DMS153 (cell line): ENCODE data around the gene JMJD1C.

Experiments
- DNase-seq: peaks from one replicate; lab custom pipeline; 2025; lab: John Stamatoyannopoulos, UW

Gene JMJD1C

DNA sequence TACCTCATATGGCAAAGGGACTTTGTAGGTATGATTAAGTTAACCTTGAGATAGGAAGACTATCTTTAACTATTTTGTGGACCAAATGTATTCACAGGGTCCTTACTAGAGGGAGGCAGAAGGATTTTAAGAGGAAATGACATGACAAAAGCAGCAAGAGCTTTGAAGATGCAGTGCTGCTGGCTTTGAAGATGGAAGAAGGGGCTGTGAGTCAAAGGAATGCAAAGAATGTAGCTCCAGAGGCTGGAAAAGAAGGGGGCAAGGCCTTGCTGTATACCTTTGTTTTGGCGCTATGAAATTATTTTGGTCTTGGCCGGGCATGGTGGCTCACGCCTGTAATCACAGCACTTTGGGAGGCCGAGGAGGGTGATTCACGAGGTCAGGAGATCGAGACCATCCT lies 335.9 kb downstream of the JMJD1C start:
- no peak for DNase-seq

DNA sequence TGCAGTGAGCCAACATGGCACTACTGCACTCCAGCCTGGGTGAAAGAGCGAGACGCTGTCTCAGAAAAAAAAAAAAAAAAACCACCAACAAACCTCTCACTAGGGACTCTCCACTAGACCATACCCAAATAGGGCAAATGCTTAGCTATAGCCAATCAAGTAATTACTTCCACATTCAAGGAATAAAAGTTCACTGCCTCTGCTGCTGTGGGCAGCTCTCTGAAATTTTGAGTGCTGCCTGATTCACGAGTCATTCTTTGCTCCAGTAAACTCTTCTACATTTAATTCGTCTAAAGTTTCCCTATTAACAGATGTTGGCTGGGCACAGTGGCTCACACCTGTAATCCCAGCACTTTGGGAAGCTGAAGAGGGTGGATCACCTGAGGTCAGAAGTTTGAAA lies 337.3 kb downstream of the JMJD1C start:
- DNase-seq, result no peak

DNA sequence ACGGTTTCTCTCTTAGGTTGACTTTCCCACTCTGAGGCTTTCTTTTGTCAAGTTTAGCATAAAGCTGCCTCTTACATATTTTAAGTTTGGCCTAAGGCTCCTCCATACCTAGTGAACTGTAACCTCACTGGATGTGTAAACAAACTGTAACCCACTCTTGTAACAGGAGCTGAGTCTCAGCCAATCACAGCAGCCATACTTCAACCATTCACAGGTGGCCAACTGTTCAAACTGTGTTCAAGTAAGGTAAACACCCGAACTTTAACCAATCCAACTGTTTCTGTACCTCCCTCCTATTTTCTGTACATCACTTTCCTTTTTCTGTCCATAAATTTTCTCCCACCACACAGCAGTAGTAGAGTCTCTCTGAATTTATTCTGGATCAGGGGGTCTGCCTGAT lies 340.3 kb downstream of the JMJD1C start:
- no peak for DNase-seq

DNA sequence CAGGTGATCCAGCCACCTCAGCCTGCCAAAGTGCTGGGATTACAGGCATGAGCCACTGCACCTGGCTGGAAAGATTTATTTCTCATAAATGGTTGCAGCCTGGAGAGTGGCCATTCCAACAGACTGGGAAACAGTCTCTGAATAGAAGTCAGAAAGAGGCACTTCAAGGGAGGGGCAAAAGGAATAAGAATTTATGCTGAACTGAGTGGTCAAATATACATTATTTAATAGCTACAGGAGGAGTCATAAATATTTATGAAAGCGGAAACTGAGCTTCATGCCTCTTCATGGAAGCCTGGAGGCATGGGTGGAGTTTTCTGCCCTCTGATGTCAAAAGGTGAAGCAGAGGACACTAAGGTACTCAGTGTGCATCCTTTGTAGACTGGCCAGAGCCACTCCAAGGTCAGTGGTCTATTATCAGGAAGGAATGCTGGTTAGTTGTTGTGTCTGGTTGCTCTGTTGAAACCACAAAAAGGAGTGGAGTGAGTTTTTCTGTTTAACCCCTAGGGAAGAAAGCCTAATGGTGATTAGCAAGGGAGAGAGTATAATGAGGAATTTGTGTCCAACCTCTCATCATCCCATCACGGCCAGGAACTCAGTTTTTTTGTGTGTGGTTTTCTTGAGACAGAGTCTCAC lies 341.9 kb downstream of the JMJD1C start:
- no peak for DNase-seq

DNA sequence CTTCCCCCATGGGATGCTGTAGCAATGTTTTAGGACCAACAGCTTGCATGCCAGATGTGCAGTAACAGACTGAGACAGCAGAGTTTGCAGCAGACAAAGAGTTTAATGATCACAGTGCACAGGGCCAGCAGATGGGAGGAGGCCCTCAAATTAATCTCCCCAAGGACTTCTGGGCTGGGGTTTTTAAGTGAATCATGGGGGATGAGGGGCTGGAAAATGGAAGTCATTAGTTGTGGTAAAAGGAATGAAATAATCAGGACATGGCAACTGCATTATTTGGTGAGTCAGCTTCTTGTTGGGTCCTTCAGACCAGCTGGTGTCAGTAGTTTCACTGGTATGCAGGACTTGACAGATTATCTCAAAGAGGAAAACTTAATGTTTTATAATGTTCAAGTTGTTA lies 345.2 kb downstream of the JMJD1C start:
- DNase-seq, result no peak

DNA sequence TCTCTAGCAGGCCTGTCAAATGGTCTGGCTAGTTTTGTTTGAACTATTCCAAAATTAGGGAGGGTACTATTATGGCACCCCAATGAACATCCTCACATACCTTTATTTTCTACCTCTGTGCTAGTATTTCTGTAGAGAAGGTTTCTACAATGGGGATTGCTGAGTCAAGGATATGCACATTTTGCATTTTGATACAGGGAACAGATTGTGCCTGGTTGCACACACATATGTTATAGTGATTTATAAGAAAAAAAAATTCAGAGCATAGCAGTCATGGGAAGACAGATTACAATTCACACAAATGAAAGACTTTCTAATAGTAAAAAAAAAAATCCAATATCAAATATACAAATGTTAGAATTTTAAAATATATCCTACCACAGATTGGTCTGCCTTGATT lies 346.7 kb downstream of the JMJD1C start:
- DNase-seq, result no peak
